Measurements from ENCODE around the gene RAB27A.
A peak's percentile ranks its signal among the peaks of the same experiment; 100 is the strongest.
"Not testable (repeated sequence)": the region's sequence is repeated elsewhere in the genome, so short reads cannot be mapped to it uniquely, and the experiment has no call there.

RAB27A gene

GRCh38 chr15:55289746-55290527, at the start of gene RAB27A:
RAB27A (minus strand) TSS chr15:55289813; CDS start chr15:55234934, 54,879 bp downstream.
- no peak for DNase-seq

GRCh38 chr15:55337160-55337559, 47.5 kb upstream of the RAB27A start:
- DNase-seq = no peak

DNA sequence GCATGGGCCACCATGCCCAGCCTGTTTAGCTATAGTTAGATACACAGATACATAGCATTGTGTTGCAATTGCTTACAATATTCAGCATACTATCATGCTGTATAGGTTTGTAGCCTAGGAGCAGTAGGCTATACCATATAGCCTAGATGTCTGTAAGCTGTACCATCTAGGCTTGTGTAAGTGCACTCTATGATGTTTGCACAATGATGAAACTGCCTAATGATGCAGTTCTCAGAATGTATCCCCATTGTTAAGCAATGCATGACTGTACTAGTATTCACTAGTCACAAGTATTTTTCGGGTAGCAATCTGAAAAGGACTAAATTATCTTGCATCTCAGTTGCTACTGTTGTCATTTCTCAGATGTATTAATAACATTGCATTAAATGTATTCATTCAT, 45.4 kb upstream of the RAB27A start:
- DNase-seq = no peak

DNA sequence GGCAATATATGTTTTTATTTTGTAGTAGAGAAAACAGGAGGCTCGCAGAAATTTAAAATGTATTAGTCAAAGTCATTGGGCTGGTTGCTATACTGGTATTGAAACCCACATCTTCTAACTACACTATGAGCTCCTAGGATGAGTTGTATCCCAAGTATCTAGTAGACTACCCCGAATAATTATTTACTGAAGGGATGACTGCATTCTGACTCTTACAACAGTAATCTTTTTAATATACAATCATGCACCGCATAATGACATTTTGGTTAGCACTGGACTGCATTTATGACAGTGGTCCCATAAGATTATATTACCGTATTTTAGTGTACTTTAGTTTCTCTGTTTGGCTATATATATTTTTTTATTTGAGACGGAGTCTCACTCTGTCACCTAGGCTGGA, 44.8 kb upstream of the RAB27A start:
- no peak for DNase-seq

GRCh38 chr15:55327387-55327786, 37.8 kb upstream of the RAB27A start:
- DNase-seq = no peak

- no peak for DNase-seq
Observed at GRCh38 chr15:55322467-55322866, 32.9 kb upstream of the RAB27A start.

- DNase-seq = no peak
Observed at GRCh38 chr15:55320963-55321362, 31.4 kb upstream of the RAB27A start.

- no peak for DNase-seq
Observed at GRCh38 chr15:55320238-55320550, 30.6 kb upstream of the RAB27A start.

GRCh38 chr15:55319537-55320237, 30.1 kb upstream of the RAB27A start:
- DNase-seq = no peak

GRCh38 chr15:55318588-55319494, 29.2 kb upstream of the RAB27A start, which contains the start of the genes PIGB and PIGBOS1:
PIGB (plus strand) TSS chr15:55319222; CDS start chr15:55319251, 29 bp downstream.
PIGBOS1 (minus strand) TSS chr15:55319123; CDS start chr15:55317792, 1,331 bp downstream.
- peak; percentile 41 for DNase-seq

GRCh38 chr15:55302801-55303200, 13.2 kb upstream of the RAB27A start:
- not testable (repeated sequence) for DNase-seq

- DNase-seq = no peak
Observed at GRCh38 chr15:55297315-55297714, 7.7 kb upstream of the RAB27A start.

GRCh38 chr15:55290528-55291057, 980 bp upstream of the RAB27A start:
- peak; percentile 24 for DNase-seq

GRCh38 chr15:55289011-55289745, 435 bp downstream of the RAB27A start:
- DNase-seq = no peak

DNA sequence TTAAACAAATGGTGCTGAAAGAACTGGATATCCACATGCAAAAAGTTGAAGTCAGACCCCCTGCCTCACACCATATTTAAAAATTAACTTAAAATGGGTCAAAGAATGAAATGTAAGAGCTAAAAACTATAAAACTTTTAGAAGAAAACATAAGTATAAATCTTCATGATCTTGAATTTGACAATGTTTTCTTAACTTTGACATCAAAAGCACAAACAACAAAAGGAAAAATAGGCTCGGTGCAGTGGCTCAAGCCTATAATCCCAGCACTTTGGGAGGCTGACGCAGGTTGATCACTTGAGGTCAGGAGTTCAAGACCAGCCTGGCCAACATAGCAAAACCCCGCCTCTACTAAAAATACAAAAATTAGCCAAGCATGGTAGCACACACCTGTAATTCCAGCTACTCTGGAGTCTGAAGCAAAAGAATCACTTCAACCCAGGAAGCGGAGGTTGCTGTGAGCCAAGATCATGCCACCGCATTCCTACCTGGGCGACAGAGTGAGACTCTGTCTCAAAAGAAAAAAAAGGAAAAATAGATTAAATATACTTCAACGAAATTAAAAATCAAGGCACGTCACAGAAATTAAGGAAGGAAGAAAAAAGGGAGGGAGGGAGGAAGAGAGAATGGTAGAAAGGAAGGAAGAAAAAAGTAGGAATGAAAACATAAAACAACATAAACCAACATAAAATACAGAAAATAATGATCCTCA, 1.5 kb downstream of the RAB27A start:
- no peak for DNase-seq

GRCh38 chr15:55286442-55287189, 3.0 kb downstream of the RAB27A start:
- DNase-seq = not testable (repeated sequence)

- no peak for DNase-seq
Observed at GRCh38 chr15:55284426-55284825, 5.2 kb downstream of the RAB27A start.

GRCh38 chr15:55283379-55284147, 6.0 kb downstream of the RAB27A start:
- no peak for DNase-seq

DNA sequence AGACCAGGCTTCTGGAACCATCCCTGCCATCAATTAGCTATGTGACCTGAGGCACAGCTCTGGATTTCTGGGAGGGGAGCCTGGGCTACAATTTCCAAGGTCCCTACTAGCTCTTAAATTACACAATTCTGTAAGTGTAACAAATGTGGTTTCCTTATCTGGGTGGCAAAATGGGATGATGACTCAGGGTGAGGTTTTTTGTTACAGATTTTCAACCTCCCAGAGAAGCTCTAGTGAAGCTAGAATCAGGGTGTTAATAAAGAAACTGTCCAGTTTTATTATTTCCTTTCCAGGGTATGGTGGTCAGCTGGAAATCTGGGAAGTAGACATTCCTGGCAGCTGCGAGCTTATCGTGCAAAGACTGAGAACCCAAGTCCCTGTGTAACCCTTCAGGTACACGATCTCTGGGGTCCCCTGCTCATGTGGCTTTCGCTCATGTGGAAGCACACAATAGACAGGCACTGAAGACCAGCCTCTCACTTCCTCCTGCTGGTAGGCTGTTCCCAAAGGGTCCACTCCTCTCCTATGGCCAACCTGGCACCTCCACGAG, 7.3 kb downstream of the RAB27A start:
- no peak for DNase-seq

All from NCI-H1092 (cell line).